HEK293 (cell line): Measurements from ENCODE around the gene NANOGP8.
"Not testable (repeated sequence)": the region's sequence is repeated elsewhere in the genome, so short reads cannot be mapped to it uniquely, and the experiment has no call there.

ENCODE experiments used
- CTCF ChIA-PET: fragments of 350-600 bp; formaldehyde crosslinking; extraction: SDS; loops from one replicate; lab custom pipeline; 2021; ENCODE audit warnings: antibody characterized with exemption; lab: Yijun Ruan, JAX
- POLR2A ChIA-PET: fragments of 300-600 bp; formaldehyde crosslinking; extraction: SDS; loops from one replicate; lab custom pipeline; 2020; ENCODE audit warnings: antibody characterized with exemption, inconsistent platforms; lab: Yijun Ruan, JAX
- H3K27ac ChIP-seq: fragments of 200-500 bp; sonication (Bioruptor generic); 2 replicates; pipeline ENCODE4 v1.5.1; 2014; ENCODE audit warnings: low read depth, low read length, control low read depth, inconsistent platforms; ENCODE audit errors: extremely low read depth
- H3K36me3 ChIP-seq, 2 experiments: fragments of 200-500 bp in 1 of 2; sonication (Bioruptor generic) in 1 of 2; 1 replicate in 1 of 2; 2 replicates in 1 of 2; pipeline ENCODE4 v1.5.1; 2014 to 2017; ENCODE audit warnings: inconsistent platforms in 2 of 2, low read length in 2 of 2; ENCODE audit not compliant: control insufficient read depth in 2 of 2, insufficient read depth in 1 of 2
- H3K4me1 ChIP-seq: fragments of 200-500 bp; sonication (Bioruptor generic); 2 replicates; pipeline ENCODE4 v1.5.1; 2014; ENCODE audit warnings: mild to moderate bottlenecking, low read length, inconsistent platforms; ENCODE audit not compliant: control insufficient read depth, insufficient read depth
- H3K4me3 ChIP-seq: 2 replicates; pipeline ENCODE4 v1.5.1; 2011; ENCODE audit warnings: low read depth, mild to moderate bottlenecking, control low read depth, low read length, moderate library complexity
- H3K9me3 ChIP-seq: fragments of 200-500 bp; sonication (Bioruptor generic); 2 replicates; pipeline ENCODE4 v1.5.1; 2014; ENCODE audit warnings: low read depth, low read length, inconsistent platforms; ENCODE audit not compliant: control insufficient read depth, insufficient read depth
- FEZF1 ChIP-seq: fragments of 450-650 bp; formaldehyde crosslinking; IDR thresholded peaks from 2 replicates; pipeline ENCODE4 v1.5.1; 2016; ENCODE audit warnings: missing biosample characterization, missing genetic modification characterization
- KLF1 ChIP-seq: fragments of 450-650 bp; formaldehyde crosslinking; IDR thresholded peaks from 2 replicates; pipeline ENCODE4 v1.5.1; 2016; ENCODE audit warnings: missing biosample characterization, missing genetic modification characterization
- OSR2 ChIP-seq: fragments of 450-650 bp; formaldehyde crosslinking; IDR thresholded peaks from 2 replicates; pipeline ENCODE4 v1.5.1; 2016; ENCODE audit warnings: missing biosample characterization, missing genetic modification characterization
- ZBTB17 ChIP-seq: fragments of 450-650 bp; formaldehyde crosslinking; IDR thresholded peaks from 2 replicates; pipeline ENCODE4 v1.5.1; 2016; ENCODE audit warnings: missing biosample characterization, missing genetic modification characterization
- ZBTB7A ChIP-seq: fragments of 450-650 bp; formaldehyde crosslinking; IDR thresholded peaks from 2 replicates; pipeline ENCODE4 v1.5.1; 2016; ENCODE audit warnings: low read depth, missing biosample characterization, missing genetic modification characterization
- ZNF132 ChIP-seq: fragments of 450-650 bp; formaldehyde crosslinking; IDR thresholded peaks from 2 replicates; pipeline ENCODE4 v1.5.1; 2017; ENCODE audit warnings: missing biosample characterization, missing genetic modification characterization, borderline replicate concordance
- ZNF157 ChIP-seq: fragments of 450-650 bp; formaldehyde crosslinking; IDR thresholded peaks from 2 replicates; pipeline ENCODE4 v1.5.1; 2016; ENCODE audit warnings: missing biosample characterization, missing genetic modification characterization
- ZNF214 ChIP-seq: fragments of 450-650 bp; formaldehyde crosslinking; IDR thresholded peaks from 2 replicates; pipeline ENCODE4 v1.5.1; 2017; ENCODE audit warnings: missing biosample characterization, mild to moderate bottlenecking, missing genetic modification characterization, borderline replicate concordance
- ZNF248 ChIP-seq: fragments of 450-650 bp; formaldehyde crosslinking; IDR thresholded peaks from 2 replicates; pipeline ENCODE4 v1.5.1; 2017; ENCODE audit warnings: missing biosample characterization, missing genetic modification characterization
- ZNF350 ChIP-seq: fragments of 450-650 bp; formaldehyde crosslinking; IDR thresholded peaks from 2 replicates; pipeline ENCODE4 v1.5.0; 2017; ENCODE audit warnings: missing biosample characterization, mild to moderate bottlenecking, missing genetic modification characterization
- ZNF366 ChIP-seq: fragments of 450-650 bp; formaldehyde crosslinking; conservative IDR thresholded peaks from 2 replicates; pipeline ENCODE4 v1.5.1; 2016; ENCODE audit warnings: missing biosample characterization, missing genetic modification characterization
- ZNF449 ChIP-seq: fragments of 450-650 bp; formaldehyde crosslinking; IDR thresholded peaks from 2 replicates; pipeline ENCODE4 v1.5.1; 2017; ENCODE audit warnings: missing biosample characterization, mild to moderate bottlenecking, missing genetic modification characterization, moderate library complexity
- ZNF473 ChIP-seq: fragments of 450-650 bp; formaldehyde crosslinking; IDR thresholded peaks from 2 replicates; pipeline ENCODE4 v1.5.1; 2017; ENCODE audit warnings: missing biosample characterization, missing genetic modification characterization
- ZNF514 ChIP-seq: fragments of 450-650 bp; formaldehyde crosslinking; IDR thresholded peaks from 2 replicates; pipeline ENCODE4 v1.5.1; 2016; ENCODE audit warnings: missing biosample characterization, missing genetic modification characterization
- ZNF560 ChIP-seq: fragments of 450-650 bp; formaldehyde crosslinking; IDR thresholded peaks from 2 replicates; pipeline ENCODE4 v1.5.1; 2017; ENCODE audit warnings: missing biosample characterization, missing genetic modification characterization, borderline replicate concordance
- ZNF654 ChIP-seq: fragments of 450-650 bp; formaldehyde crosslinking; IDR thresholded peaks from 2 replicates; pipeline ENCODE4 v1.5.1; 2016; ENCODE audit warnings: low read depth, missing biosample characterization, missing genetic modification characterization
- ZNF664 ChIP-seq: fragments of 450-650 bp; formaldehyde crosslinking; IDR thresholded peaks from 2 replicates; pipeline ENCODE4 v1.5.1; 2016; ENCODE audit warnings: missing biosample characterization, missing genetic modification characterization
- ZNF701 ChIP-seq: fragments of 450-650 bp; formaldehyde crosslinking; IDR thresholded peaks from 2 replicates; pipeline ENCODE4 v1.5.1; 2016; ENCODE audit warnings: missing biosample characterization, missing genetic modification characterization
- ZNF76 ChIP-seq: fragments of 450-650 bp; formaldehyde crosslinking; IDR thresholded peaks from 2 replicates; pipeline ENCODE4; 2016; ENCODE audit warnings: low read depth, missing biosample characterization, missing genetic modification characterization, borderline replicate concordance
- ZSCAN30 ChIP-seq: fragments of 450-650 bp; IDR thresholded peaks from 2 replicates; pipeline ENCODE4 v1.5.1; 2018; ENCODE audit warnings: missing biosample characterization, mild to moderate bottlenecking, missing genetic modification characterization, moderate library complexity

Gene NANOGP8

GRCh38 chr15:35087759-35088158 lies 2.7 kb upstream of the NANOGP8 start (continued):
- TF ChIP-seq ZNF132 (tag by site-specific recombination) (no peak), ZSCAN30 (tag by site-specific recombination) (no peak), ZNF701 (tag by site-specific recombination) (no peak), FEZF1 (no peak), ZNF76 (no peak), ZNF214 (tag by site-specific recombination) (no peak), ZNF350 (tag by site-specific recombination) (no peak)
- TF ChIP-seq, all 188 proteins: peak for 0

- H3K4me1 ChIP-seq, CTCF ChIA-PET, H3K9me3 ChIP-seq, H3K27ac ChIP-seq, H3K36me3 ChIP-seq, H3K4me3 ChIP-seq: not testable (repeated sequence)
- POLR2A ChIA-PET: interaction anchor here (0.6 kb wide), 1 partner anchor 431 kb away, joined by 5 read pairs; no protein-coding TSS in a partner anchor
Observed at GRCh38 chr15:35082371-35083348, 2.4 kb downstream of the NANOGP8 start.

GRCh38 chr15:35081626-35082365 lies 3.3 kb downstream of the NANOGP8 start:
- H3K4me1 ChIP-seq, H3K4me3 ChIP-seq, H3K36me3 ChIP-seq, POLR2A ChIA-PET, H3K9me3 ChIP-seq, H3K27ac ChIP-seq, CTCF ChIA-PET: not testable (repeated sequence)

GRCh38 chr15:35080226-35080625 lies 4.9 kb downstream of the NANOGP8 start:
- ChIA-PET POLR2A (no interaction called here), CTCF (interaction anchor here (0.7 kb wide), 2 partner anchors 392 to 1027 kb away, joined by 3 read pairs; no protein-coding TSS in a partner anchor)
- Histone ChIP-seq H3K36me3 (no peaks in the 10 kb centered on the region), H3K4me1 (no peaks in the 10 kb centered on the region), H3K9me3 (no peaks in the 10 kb centered on the region), H3K4me3 (no peak overlapping the region)
- no peak for TF ChIP-seq ZNF76
- TF ChIP-seq ZNF248 (tag by site-specific recombination): no peak
- TF ChIP-seq KLF1 (tag by site-specific recombination): no peak
- TF ChIP-seq ZNF560 (tag by site-specific recombination): no peak
- TF ChIP-seq ZNF350 (tag by site-specific recombination): no peak
- TF ChIP-seq ZBTB7A (tag by site-specific recombination): no peak
- TF ChIP-seq ZNF473 (tag by site-specific recombination): no peak
- TF ChIP-seq ZNF157: no peak
- no peak for TF ChIP-seq ZNF654 (tag by site-specific recombination)
- TF ChIP-seq OSR2: no peak
- TF ChIP-seq ZNF664 (tag by site-specific recombination): no peak
- no peak for TF ChIP-seq ZNF514 (tag by site-specific recombination)
- TF ChIP-seq ZNF366 (tag by site-specific recombination): no peak
- no peak for TF ChIP-seq ZBTB17
- no peak for TF ChIP-seq ZNF449 (tag by site-specific recombination)
- TF ChIP-seq, all 188 proteins: peak for 0
- H3K27ac ChIP-seq: no peak overlapping the region
